Measurements from ENCODE around the gene PLXNC1.

The PLXNC1 gene

GRCh38 chr12:94229902-94230301, 81.5 kb downstream of the PLXNC1 start:
- DNase-seq (ENCODE audit: extremely low read depth in 1 of 2, low read depth in 1 of 2), result no peak

- DNase-seq (ENCODE audit: extremely low read depth in 1 of 2, low read depth in 1 of 2), result no peak
Measured at GRCh38 chr12:94230357-94230905, 82.1 kb downstream of the PLXNC1 start.

DNA sequence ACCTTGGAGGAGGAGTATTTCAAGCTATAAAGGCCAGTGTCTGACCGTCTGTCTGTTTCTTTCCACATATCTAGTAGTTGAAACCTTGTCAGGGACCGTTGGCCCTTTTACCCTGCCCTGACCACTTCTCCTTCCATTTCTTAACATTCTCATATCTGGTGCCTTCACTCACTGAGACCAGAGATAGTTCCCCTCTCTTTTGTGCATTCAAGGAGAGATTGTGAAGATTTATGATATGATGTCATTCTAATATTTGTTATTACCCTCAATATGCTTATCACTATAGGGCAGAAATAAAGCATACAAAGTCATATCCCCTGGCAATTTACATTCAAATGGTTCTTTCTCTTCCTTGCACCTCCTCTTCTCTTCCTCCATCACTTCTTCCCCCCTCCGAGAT, 83.3 kb downstream of the PLXNC1 start:
- DNase-seq (ENCODE audit: extremely low read depth in 1 of 2, low read depth in 1 of 2), result no peak

DNA sequence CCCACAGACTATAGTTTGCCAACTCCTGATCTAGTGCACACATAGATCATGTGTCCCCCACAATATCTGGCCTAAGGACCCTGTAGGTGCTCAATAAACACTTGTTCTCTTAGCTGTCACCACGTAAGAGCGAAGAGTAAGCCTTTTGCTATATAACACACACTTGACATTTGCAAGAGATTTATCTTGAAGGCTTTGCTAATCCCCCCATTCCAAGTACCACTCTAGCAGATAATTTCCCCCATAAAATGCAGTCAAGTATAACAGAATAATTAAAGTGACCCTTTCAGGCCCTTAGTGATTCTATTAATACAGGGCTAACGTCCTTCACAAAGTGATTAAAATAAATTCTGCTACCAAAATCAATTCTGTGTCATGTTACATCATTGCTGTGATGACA, 87.5 kb downstream of the PLXNC1 start:
- no peak for DNase-seq (ENCODE audit: extremely low read depth in 1 of 2, low read depth in 1 of 2)

GRCh38 chr12:94239332-94239993, 91.1 kb downstream of the PLXNC1 start:
- no peak for DNase-seq (ENCODE audit: extremely low read depth in 1 of 2, low read depth in 1 of 2)

GRCh38 chr12:94240171-94240570, 91.8 kb downstream of the PLXNC1 start:
- no peak for DNase-seq (ENCODE audit: extremely low read depth in 1 of 2, low read depth in 1 of 2)

DNA sequence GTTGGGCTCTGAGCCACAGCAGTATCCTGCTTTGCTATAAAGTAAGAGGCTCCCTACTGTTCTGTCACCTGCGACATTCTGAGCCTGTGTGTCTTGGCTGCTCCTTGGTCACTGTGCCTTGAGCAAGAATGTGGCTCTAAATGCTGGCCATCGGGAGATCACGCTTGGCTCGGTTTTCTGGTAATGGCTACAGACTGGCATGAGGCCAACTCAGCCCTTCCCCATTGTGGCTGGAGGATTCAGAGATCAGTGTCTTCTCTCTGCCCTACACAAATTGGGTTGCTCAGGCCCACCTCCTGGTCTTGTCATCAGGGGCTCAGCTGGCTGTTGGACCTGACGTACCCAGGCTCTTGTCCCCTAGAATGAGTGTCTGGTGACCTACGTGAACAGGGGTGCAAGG, 94.5 kb downstream of the PLXNC1 start:
- no peak for DNase-seq (ENCODE audit: extremely low read depth in 1 of 2, low read depth in 1 of 2)

GRCh38 chr12:94244165-94245133, 96.1 kb downstream of the PLXNC1 start:
- DNase-seq (ENCODE audit: extremely low read depth in 1 of 2, low read depth in 1 of 2), result no peak

DNA sequence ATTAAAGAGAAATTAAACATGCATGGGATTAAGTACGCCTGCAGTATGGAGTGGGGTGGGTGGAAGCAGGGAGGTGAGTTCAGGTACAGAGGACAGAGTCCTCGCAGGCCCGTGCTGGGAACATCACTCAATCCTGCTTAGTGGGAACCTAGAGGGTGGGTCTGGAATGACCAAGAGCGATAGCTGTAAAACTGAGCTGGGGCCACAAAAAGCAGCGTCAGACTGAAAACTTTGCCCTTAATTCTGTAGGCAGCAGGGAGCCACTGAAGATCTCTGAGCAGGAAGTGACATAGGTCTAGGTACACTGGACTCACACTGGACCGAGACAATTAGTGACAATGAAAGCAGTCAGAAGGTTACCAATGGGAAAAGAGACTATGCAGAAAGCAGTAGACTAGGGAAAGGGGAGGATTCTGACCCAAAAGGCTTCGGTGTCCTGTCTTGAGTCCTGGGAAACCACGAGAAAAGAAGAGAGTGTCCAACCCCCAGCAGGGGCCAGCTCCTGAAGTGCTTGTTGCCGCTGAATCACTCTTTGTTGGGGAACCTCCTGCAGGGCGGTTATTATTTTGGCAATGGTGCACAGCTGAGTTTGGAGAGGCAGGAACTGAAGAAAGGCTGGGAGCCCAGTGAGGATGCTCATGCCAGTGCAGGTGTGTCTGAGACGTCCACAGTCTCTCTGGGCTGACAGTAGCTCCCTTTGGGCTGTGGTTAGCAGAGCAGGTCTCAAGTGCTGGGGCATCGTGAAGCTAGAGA, 97.4 kb downstream of the PLXNC1 start:
- no peak for DNase-seq (ENCODE audit: extremely low read depth in 1 of 2, low read depth in 1 of 2)

DNA sequence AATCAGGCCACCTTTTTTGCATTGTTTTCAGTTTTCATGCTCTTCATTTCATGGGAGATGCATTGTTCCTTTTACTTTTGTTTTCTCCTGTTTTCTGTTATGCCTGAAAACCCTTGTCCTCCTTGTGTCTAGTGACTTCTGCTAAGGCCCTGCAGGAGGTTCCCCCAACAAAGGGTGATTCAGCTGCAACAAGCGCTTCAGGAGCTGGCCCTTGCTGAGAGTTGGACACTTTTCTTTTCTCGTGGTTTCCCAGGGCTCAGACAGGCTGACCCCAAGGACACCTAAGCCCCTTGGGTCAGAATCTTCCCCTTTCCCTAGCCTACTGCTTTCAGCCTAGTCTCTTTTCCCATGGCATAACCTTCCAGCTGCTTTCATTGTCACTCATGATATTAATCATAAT, 98.9 kb downstream of the PLXNC1 start:
- no peak for DNase-seq (ENCODE audit: extremely low read depth in 1 of 2, low read depth in 1 of 2)

DNA sequence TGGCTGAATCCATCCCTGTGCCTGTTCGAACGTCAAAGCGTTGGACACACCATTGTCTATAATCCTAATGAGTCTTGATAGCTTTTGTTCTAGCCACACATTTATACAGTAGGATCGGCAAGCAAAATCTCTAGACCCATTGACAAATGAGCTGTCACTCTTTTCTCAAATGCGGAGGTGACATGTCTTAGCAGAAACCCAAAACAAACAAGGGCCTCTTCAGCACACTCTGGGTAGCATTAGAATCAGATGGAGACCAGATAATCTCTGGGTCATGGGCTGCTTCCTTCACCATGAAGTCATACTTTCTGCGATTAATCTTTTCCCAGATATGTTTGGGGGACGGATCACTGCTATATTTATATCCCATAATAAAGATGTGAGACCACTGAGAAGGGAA, 100.2 kb downstream of the PLXNC1 start:
- no peak for DNase-seq (ENCODE audit: extremely low read depth in 1 of 2, low read depth in 1 of 2)

GRCh38 chr12:94250130-94250529, 101.8 kb downstream of the PLXNC1 start:
- DNase-seq (ENCODE audit: extremely low read depth in 1 of 2, low read depth in 1 of 2), result no peak

GRCh38 chr12:94254270-94254669, 105.9 kb downstream of the PLXNC1 start:
- DNase-seq (ENCODE audit: extremely low read depth in 1 of 2, low read depth in 1 of 2), result no peak

GRCh38 chr12:94255006-94255405, 106.6 kb downstream of the PLXNC1 start:
- no peak for DNase-seq (ENCODE audit: extremely low read depth in 1 of 2, low read depth in 1 of 2)

GRCh38 chr12:94255428-94255827, 107.1 kb downstream of the PLXNC1 start:
- DNase-seq (ENCODE audit: extremely low read depth in 1 of 2, low read depth in 1 of 2), result no peak

GRCh38 chr12:94258593-94258992, 110.2 kb downstream of the PLXNC1 start:
- DNase-seq (ENCODE audit: extremely low read depth in 1 of 2, low read depth in 1 of 2), result no peak

- DNase-seq (ENCODE audit: extremely low read depth in 1 of 2, low read depth in 1 of 2), result no peak
Measured at GRCh38 chr12:94260017-94260416, 111.6 kb downstream of the PLXNC1 start.

GRCh38 chr12:94260717-94261116, 112.3 kb downstream of the PLXNC1 start:
- no peak for DNase-seq (ENCODE audit: extremely low read depth in 1 of 2, low read depth in 1 of 2)

- DNase-seq (ENCODE audit: extremely low read depth in 1 of 2, low read depth in 1 of 2), result no peak
Measured at GRCh38 chr12:94261119-94261518, 112.7 kb downstream of the PLXNC1 start.

- DNase-seq (ENCODE audit: extremely low read depth in 1 of 2, low read depth in 1 of 2), result no peak
Measured at GRCh38 chr12:94261786-94262185, 113.4 kb downstream of the PLXNC1 start.
